ENCODE data around the gene ZNF276. TPM values are rescaled to one million over a fixed set of nuclear protein-coding genes. Genes with fewer than 3 reads are reported as not detected.
"Not testable (repeated sequence)": the region's sequence is repeated elsewhere in the genome, so short reads cannot be mapped to it uniquely, and the experiment has no call there.

The ZNF276 gene, protein sequence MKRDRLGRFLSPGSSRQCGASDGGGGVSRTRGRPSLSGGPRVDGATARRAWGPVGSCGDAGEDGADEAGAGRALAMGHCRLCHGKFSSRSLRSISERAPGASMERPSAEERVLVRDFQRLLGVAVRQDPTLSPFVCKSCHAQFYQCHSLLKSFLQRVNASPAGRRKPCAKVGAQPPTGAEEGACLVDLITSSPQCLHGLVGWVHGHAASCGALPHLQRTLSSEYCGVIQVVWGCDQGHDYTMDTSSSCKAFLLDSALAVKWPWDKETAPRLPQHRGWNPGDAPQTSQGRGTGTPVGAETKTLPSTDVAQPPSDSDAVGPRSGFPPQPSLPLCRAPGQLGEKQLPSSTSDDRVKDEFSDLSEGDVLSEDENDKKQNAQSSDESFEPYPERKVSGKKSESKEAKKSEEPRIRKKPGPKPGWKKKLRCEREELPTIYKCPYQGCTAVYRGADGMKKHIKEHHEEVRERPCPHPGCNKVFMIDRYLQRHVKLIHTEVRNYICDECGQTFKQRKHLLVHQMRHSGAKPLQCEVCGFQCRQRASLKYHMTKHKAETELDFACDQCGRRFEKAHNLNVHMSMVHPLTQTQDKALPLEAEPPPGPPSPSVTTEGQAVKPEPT
- total RNA-seq: 100 to 1,000 TPM in 1 of 6 donors, 10 to 100 TPM in 5; 28.6 to 172 (median 39.0) TPM

GRCh38 chr16:89720813-89721545 lies at the start of gene ZNF276, which contains the start of gene VPS9D1:
Gene ZNF276 (plus strand): TSS chr16:89721537. CDS start chr16:89721641, 104 bp downstream.
Gene VPS9D1 (minus strand): TSS chr16:89720898. CDS start chr16:89720861, 37 bp downstream.
- peak in 1 of 6 experiments; percentile 13 for TF ChIP-seq CTCF (IDR thresholded peaks at IDR 0.05)
- no peak for TF ChIP-seq EP300 (IDR thresholded peaks at IDR 0.05)
- peak in 2 of 4 donors; percentile 56 to 68 for TF ChIP-seq POLR2A (IDR thresholded peaks at IDR 0.05)
- TF ChIP-seq POLR2AphosphoS5 (IDR thresholded peaks at IDR 0.05): peak; percentile 52 to 71
- 0% methylated on average over 3 of the region's 103 CpGs; no CpG with 5 or more reads in 1 of the 2 donors for WGBS, 2 donors
- ATAC-seq (ENCODE audit: low FRiP score in 2 of 2) (peak; percentile 77 to 89), DNase-seq (peak; percentile 85 to 97)
- peaks cover 36 to 55% (median 42%) of the 10 kb centered on the region in 4 donors for H3K4me1 ChIP-seq
- no peaks in the 10 kb centered on the region for H3K9me3 ChIP-seq
- H3K27me3 ChIP-seq: peaks cover 0 to 8% (median 0%) of the 10 kb centered on the region in 4 donors
- H3K36me3 ChIP-seq: peaks cover 6 to 33% (median 26%) of the 10 kb centered on the region in 4 donors
- peak within 1 kb of the TSS; percentile 91 to 99 (median 98) for H3K27ac ChIP-seq
- H3K4me3 ChIP-seq: peak within 1 kb of the TSS; percentile 67 to 99 (median 95)

DNA sequence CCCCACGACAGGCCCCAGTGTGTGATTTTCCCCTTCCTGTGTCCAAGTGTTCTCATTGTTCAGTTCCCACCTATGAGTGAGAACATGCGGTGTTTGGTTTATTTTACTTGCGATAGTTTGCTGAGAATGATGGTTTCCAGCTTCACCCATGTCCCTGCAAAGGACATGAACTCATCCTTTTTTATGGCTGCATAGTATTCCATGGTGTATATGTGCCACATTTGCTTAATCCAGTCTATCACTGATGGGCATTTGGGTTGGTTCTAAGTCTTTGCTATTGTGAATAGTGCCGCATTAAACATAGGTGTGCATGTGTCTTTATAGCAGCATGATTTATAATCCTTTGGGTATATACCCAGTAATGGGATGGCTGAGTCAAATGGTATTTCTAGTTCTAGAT lies 49.8 kb upstream of the ZNF276 start:
- not testable (repeated sequence) for H3K27me3 ChIP-seq; H3K9me3 ChIP-seq; H3K27ac ChIP-seq; DNase-seq; H3K36me3 ChIP-seq; H3K4me3 ChIP-seq; ATAC-seq (ENCODE audit: low FRiP score in 2 of 2)
- peaks cover 0 to 15% (median 2%) of the 10 kb centered on the region in 4 donors for H3K4me1 ChIP-seq
- 87 to 93% methylated on average over 4 of the region's 4 CpGs for WGBS, 2 donors

DNA sequence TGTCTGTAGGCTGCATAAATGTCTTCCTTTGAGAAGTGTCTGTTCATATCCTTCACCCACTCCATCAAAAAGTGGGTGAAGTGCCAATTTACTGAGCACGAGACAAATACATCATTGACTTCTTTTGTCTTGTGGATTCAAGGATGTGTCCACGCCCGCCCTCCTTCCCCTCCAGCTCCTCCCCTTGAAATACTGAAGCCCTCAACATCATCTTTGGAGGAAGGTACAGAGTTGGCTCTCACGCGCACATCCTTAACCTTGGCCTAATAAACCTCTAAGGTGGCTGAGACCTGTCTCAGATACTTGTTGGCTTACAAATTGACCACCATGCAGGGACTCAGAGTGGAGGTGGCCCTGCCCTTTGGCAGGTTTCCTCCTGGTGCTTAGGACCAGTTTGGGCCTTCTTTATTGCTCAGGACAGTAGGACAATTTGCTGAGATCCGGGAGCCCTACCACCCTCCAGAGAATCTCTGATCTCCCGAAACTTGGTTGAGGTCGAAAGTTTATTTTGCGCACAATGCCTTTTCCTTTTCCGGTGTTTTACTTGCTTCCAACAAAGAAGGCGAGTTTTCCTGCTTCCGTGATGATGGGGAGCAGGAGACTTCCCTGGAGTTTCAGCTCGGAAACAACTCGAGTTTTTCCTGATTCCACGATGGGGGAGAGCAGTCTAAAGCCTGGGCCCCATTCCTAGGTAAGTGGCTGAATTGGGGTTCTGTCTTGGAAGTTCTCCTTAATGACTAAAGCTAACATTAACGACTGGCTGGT lies 49.0 kb upstream of the ZNF276 start:
- Histone ChIP-seq H3K4me3 (no peak overlapping the region), H3K36me3 (no peaks in the 10 kb centered on the region), H3K4me1 (peaks cover 0 to 15% (median 2%) of the 10 kb centered on the region in 4 donors), H3K9me3 (no peaks in the 10 kb centered on the region), H3K27ac (peak overlapping the region; percentile 48 to 74 (median 68)), H3K27me3 (no peaks in the 10 kb centered on the region)
- 73 to 75% methylated on average over 16 of the region's 16 CpGs for WGBS, 2 donors
- ATAC-seq (ENCODE audit: low FRiP score in 2 of 2): no peak
- DNase-seq: no peak
- no peak for TF ChIP-seq POLR2A (IDR thresholded peaks at IDR 0.05)
- TF ChIP-seq CTCF (IDR thresholded peaks at IDR 0.05): no peak
- TF ChIP-seq POLR2AphosphoS5 (IDR thresholded peaks at IDR 0.05): peak in 1 of 2 donors; percentile 3
- no peak for TF ChIP-seq EP300 (IDR thresholded peaks at IDR 0.05)

DNA sequence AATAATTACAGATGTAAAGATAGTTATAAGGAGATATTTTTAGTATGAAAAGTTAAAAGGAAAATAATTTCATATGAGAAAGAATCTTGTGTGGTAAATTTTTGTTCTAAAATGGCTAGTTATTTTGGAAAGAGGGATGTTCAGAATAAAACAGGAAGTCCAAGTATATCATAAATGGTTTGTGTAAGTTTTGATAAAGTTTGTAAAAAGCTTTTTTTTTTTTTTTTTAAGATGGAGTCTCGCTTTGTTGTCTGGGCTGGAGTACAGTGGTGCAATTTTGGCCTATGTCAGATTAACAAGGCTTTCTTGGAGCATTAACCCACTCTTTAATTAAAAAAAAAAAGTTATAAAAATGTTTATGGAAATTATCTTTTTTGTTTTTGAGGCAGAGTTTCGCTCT lies 43.1 kb upstream of the ZNF276 start:
- peaks cover 0 to 4% (median 0%) of the 10 kb centered on the region in 4 donors for H3K9me3 ChIP-seq
- ATAC-seq (ENCODE audit: low FRiP score in 2 of 2) (no peak), DNase-seq (no peak)
- no peak overlapping the region for H3K4me3 ChIP-seq
- TF ChIP-seq POLR2AphosphoS5 (IDR thresholded peaks at IDR 0.05) (no peak), CTCF (IDR thresholded peaks at IDR 0.05) (no peak), POLR2A (IDR thresholded peaks at IDR 0.05) (no peak), EP300 (IDR thresholded peaks at IDR 0.05) (no peak)
- WGBS, 2 donors: 96 to 98% methylated on average over 2 of the region's 2 CpGs
- no peaks in the 10 kb centered on the region for H3K4me1 ChIP-seq
- H3K27me3 ChIP-seq: no peaks in the 10 kb centered on the region
- H3K27ac ChIP-seq: no peak overlapping the region
- no peaks in the 10 kb centered on the region for H3K36me3 ChIP-seq
